IPS-NIHi7 (cell line): ENCODE measurements around the gene PRPF31.
A peak's percentile ranks its signal among the peaks of the same experiment; 100 is the strongest.

Source experiments
- DNase-seq: peaks from one replicate; pipeline ENCODE4 v3.0.0; 2012; ENCODE audit warnings: mixed read lengths; ENCODE audit errors: extremely low spot score

PRPF31 gene

GRCh38 chr19:54141356-54141755 lies 25.8 kb downstream of the PRPF31 start:
- DNase-seq: no peak

- DNase-seq: no peak
These were observed 26.7 kb downstream of the PRPF31 start for GRCh38 chr19:54142166-54142780.

GRCh38 chr19:54145541-54146158 lies 30.1 kb downstream of the PRPF31 start:
- no peak for DNase-seq

- DNase-seq: no peak
These were observed 32.1 kb downstream of the PRPF31 start for GRCh38 chr19:54147676-54148075.

- DNase-seq: no peak
These were observed 32.6 kb downstream of the PRPF31 start for GRCh38 chr19:54148158-54148557.

- DNase-seq: no peak
These were observed 33.7 kb downstream of the PRPF31 start for GRCh38 chr19:54149021-54149812.

GRCh38 chr19:54151362-54152035 lies 35.9 kb downstream of the PRPF31 start:
- no peak for DNase-seq

- DNase-seq: no peak
These were observed 36.7 kb downstream of the PRPF31 start for GRCh38 chr19:54152267-54152666.

- no peak for DNase-seq
These were observed 37.4 kb downstream of the PRPF31 start for GRCh38 chr19:54152878-54153524.

- no peak for DNase-seq
These were observed 38.3 kb downstream of the PRPF31 start for GRCh38 chr19:54153731-54154326.

GRCh38 chr19:54154603-54155345 lies 39.2 kb downstream of the PRPF31 start:
- DNase-seq: no peak

GRCh38 chr19:54155694-54156093 lies 40.1 kb downstream of the PRPF31 start:
- no peak for DNase-seq

- no peak for DNase-seq
These were observed 40.9 kb downstream of the PRPF31 start for GRCh38 chr19:54156490-54156889.

- DNase-seq: no peak
These were observed 41.4 kb downstream of the PRPF31 start for GRCh38 chr19:54156953-54157352.

GRCh38 chr19:54158812-54159351 lies 43.3 kb downstream of the PRPF31 start:
- DNase-seq: no peak

GRCh38 chr19:54159352-54160181 lies 44.0 kb downstream of the PRPF31 start, which contains the start of gene LENG1:
TSS of gene LENG1 (minus strand) at chr19:54159721. CDS start at chr19:54159695, 26 bp downstream.
- peak; percentile 97 for DNase-seq

GRCh38 chr19:54160182-54160811 lies 44.7 kb downstream of the PRPF31 start:
- no peak for DNase-seq

GRCh38 chr19:54160854-54161253 lies 45.3 kb downstream of the PRPF31 start:
- DNase-seq: no peak

GRCh38 chr19:54162241-54162805 lies 46.8 kb downstream of the PRPF31 start:
- DNase-seq: peak; percentile 78
